Left lung (tissue), 10 donors: ENCODE data around the gene OSTF1. TPM values are rescaled to one million over a fixed set of nuclear protein-coding genes. Genes with fewer than 3 reads are reported as not detected.

ENCODE experiments used
- ATAC-seq: fragments of 200-7000 bp; cut with Tn5 transposase; one replicate; pipeline ENCODE4 v1.9.1; 2020; ENCODE audit warnings: moderate library complexity
- DNase-seq, 4 donors: peaks; one replicate each; pipeline ENCODE4 v3.0.0-alpha.2; 2013 to 2020
- H3K27ac ChIP-seq, 2 donors: fragments of 200-600 bp; sonication (generic) in 1 of 2; one replicate each; pipeline versions ENCODE4 v1.5.0 to v1.8.0; 2020 to 2021
- H3K27me3 ChIP-seq, 2 donors: fragments of 200-600 bp; sonication (generic) in 1 of 2; one replicate each; pipeline versions ENCODE4 v1.5.0 to v1.8.0; 2020 to 2021
- H3K36me3 ChIP-seq, 2 donors: fragments of 200-600 bp; sonication (generic) in 1 of 2; one replicate each; pipeline versions ENCODE4 v1.5.0 to v1.8.0; 2020 to 2021
- H3K4me1 ChIP-seq, 2 donors: fragments of 200-600 bp; one replicate each; pipeline ENCODE4 v1.8.0; 2021
- H3K4me3 ChIP-seq, 2 donors: fragments of 200-600 bp; sonication (generic) in 1 of 2; one replicate each; pipeline versions ENCODE4 v1.5.0 to v1.8.0; 2020 to 2021; ENCODE audit warnings: mild to moderate bottlenecking in 1 of 2
- H3K9me3 ChIP-seq, 2 donors: fragments of 200-600 bp; sonication (generic) in 1 of 2; one replicate each; pipeline versions ENCODE4 v1.5.0 to v1.8.0; 2020 to 2021
- CTCF ChIP-seq, 2 donors: fragments of 200-600 bp; sonication (generic) in 1 of 2; IDR thresholded peaks; one replicate each; pipeline versions ENCODE4 v1.5.0 to v1.8.0; 2021; ENCODE audit warnings: antibody characterized with exemption in 2 of 2
- intact Hi-C, 2 donors: fragments of 100-400 bp; cut with DNase I; formaldehyde crosslinking; loops; one replicate each; pipeline versions ENCODE4 v1.11.2 to v1.14.2; 2022
- polyA plus RNA-seq, 6 donors: library from polyadenylated mRNA; unstranded; fragments of 120-200 nt; gene quantifications; one replicate each; pipeline ENCODE4 v1.2.1, GENCODE V29; 2013; ENCODE audit not compliant: insufficient read length in 6 of 6
- total RNA-seq, 2 donors: library from RNA; stranded (reverse); fragmentation: NEBNext Ultra II Directional; extraction: Animal tissue kit (Norgen Biotek cat#: 25700); gene quantifications; one replicate each; pipeline ENCODE4 v1.2.1, GENCODE V29; 2021
- donor health status: DM: no; HTN: yes; CAD: no.
- donor health status: DM: no; HTN: no; CAD: no.

The OSTF1 gene
- total and polyA plus RNA-seq, 8 donors: 54.8 to 94.7 (median 61.9) TPM

DNA sequence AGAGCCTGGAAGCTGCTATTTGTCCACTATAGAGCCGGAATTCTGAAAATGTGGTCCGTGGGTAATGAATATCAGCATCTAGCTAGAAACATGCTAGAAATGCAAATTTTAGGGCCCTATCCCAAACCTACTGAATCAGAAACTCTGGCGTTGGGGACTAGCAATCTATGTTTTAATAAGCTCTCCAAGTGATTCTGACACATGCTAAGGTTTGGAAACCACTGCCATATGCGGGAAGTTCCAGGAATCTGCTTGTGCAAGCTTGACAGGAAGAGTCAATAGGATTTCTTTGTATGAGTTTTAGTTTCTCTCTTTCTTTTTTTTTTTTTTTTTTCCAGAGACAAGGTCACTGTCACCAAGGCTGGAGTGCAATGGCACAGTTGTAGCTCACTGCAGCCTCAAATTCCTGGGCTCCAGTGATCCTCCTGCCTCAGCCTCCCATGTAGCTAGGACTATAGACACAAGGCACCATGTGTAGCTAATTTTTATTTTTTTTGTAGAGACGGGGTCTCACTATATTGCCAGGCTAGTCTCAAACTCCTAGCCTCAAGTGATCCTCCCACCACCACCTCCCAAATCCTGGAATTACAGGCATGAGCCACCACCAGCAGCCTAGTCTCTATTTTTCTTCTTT is 33.8 kb upstream of the OSTF1 start:
- Histone ChIP-seq H3K9me3 (peaks cover 0 to 4% of the 10 kb centered on the region in 2 donors), H3K36me3 (no peaks in the 10 kb centered on the region), H3K4me1 (no peaks in the 10 kb centered on the region), H3K4me3 (no peak overlapping the region), H3K27ac (no peak overlapping the region), H3K27me3 (no peaks in the 10 kb centered on the region)
- DNase-seq (no peak), ATAC-seq (no peak)
- TF ChIP-seq CTCF (IDR thresholded peaks at IDR 0.05): no peak
- intact Hi-C loops: no loop called here

GRCh38 chr9:75061169-75061568 is 27.1 kb upstream of the OSTF1 start:
- Histone ChIP-seq H3K27ac (no peak overlapping the region), H3K9me3 (peaks cover 0 to 4% of the 10 kb centered on the region in 2 donors), H3K27me3 (no peaks in the 10 kb centered on the region), H3K36me3 (peaks cover 0 to 27% of the 10 kb centered on the region in 2 donors), H3K4me3 (no peak overlapping the region), H3K4me1 (no peaks in the 10 kb centered on the region)
- intact Hi-C loops: no loop called here
- DNase-seq (no peak), ATAC-seq (no peak)
- TF ChIP-seq CTCF (IDR thresholded peaks at IDR 0.05): no peak

DNA sequence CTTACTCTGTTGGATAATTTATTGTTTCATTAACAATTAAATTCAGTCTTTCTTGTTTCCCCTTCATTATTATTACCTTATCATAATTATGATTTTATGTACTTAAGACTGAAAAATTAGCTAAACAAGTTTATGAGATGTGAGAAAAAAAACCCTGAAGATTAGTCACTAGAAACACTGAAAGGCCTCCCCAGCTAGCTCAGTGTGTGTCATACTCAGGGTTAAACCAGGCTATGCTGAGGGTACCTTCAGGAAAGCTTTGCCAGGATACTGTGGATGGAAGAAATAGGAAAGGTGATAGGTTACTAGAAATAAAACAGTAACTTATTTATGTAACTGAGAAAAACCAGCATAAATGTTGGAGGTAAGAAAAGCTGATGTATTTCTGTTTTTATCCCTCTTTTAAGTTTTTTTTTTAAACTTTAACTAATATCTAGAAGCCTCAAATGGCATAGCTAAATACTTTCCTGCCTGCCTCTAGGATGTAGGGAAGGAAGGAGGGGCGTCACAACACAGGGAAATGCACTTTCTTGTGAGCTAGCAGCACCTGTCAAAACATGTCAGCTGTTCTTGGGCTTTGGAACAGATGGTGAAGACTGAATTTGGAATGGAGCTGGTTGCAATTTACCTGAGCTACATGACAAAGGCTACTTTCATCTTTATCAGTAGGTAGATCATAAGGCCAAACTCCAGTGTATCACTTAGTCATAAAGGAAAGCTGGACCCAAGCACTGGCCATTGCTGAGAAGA is 24.6 kb upstream of the OSTF1 start:
- ATAC-seq: no peak

GRCh38 chr9:75064307-75065025 is 23.8 kb upstream of the OSTF1 start:
- intact Hi-C loops: no loop called here
- TF ChIP-seq CTCF (IDR thresholded peaks at IDR 0.05): no peak
- no peak overlapping the region for H3K4me3 ChIP-seq
- H3K36me3 ChIP-seq: peaks cover 0 to 47% of the 10 kb centered on the region in 2 donors
- H3K4me1 ChIP-seq: no peaks in the 10 kb centered on the region
- H3K27ac ChIP-seq: no peak overlapping the region
- H3K9me3 ChIP-seq: no peaks in the 10 kb centered on the region
- no peaks in the 10 kb centered on the region for H3K27me3 ChIP-seq
- ATAC-seq: no peak
- no peak for DNase-seq

More for the DNA sequence above, 24.6 kb upstream of the OSTF1 start:
- no peak for TF ChIP-seq CTCF (IDR thresholded peaks at IDR 0.05)
- no peak overlapping the region for H3K27ac ChIP-seq
- no peaks in the 10 kb centered on the region for H3K4me1 ChIP-seq
- peaks cover 0 to 4% of the 10 kb centered on the region in 2 donors for H3K9me3 ChIP-seq
- H3K27me3 ChIP-seq: no peaks in the 10 kb centered on the region
- no peak for DNase-seq
- no peak overlapping the region for H3K4me3 ChIP-seq
- H3K36me3 ChIP-seq: peaks cover 0 to 43% of the 10 kb centered on the region in 2 donors
- intact Hi-C loops: no loop called here

GRCh38 chr9:75065510-75065909 is 22.8 kb upstream of the OSTF1 start:
- intact Hi-C loops: no loop called here
- ATAC-seq (no peak), DNase-seq (no peak)
- peaks cover 0 to 47% of the 10 kb centered on the region in 2 donors for H3K36me3 ChIP-seq
- no peak for TF ChIP-seq CTCF (IDR thresholded peaks at IDR 0.05)
- H3K4me3 ChIP-seq: no peak overlapping the region
- H3K27ac ChIP-seq: no peak overlapping the region
- no peaks in the 10 kb centered on the region for H3K9me3 ChIP-seq
- no peaks in the 10 kb centered on the region for H3K27me3 ChIP-seq
- no peaks in the 10 kb centered on the region for H3K4me1 ChIP-seq
